Brain pericyte (primary cell): Measurements from ENCODE around the gene CTAGE1.

Source experiments
- DNase-seq: peaks from one replicate; pipeline ENCODE4 v3.0.0-alpha.2; 2012; ENCODE audit warnings: low read depth, low spot score

The CTAGE1 gene

GRCh38 chr18:22436136-22436535 lies 18.4 kb upstream of the CTAGE1 start:
- DNase-seq: no peak

- no peak for DNase-seq
Observed at GRCh38 chr18:22434973-22435608, 17.4 kb upstream of the CTAGE1 start.

- no peak for DNase-seq
Observed at GRCh38 chr18:22433956-22434355, 16.2 kb upstream of the CTAGE1 start.

GRCh38 chr18:22432657-22433137 lies 15.0 kb upstream of the CTAGE1 start:
- DNase-seq: no peak

GRCh38 chr18:22429564-22429963 lies 11.8 kb upstream of the CTAGE1 start:
- no peak for DNase-seq

GRCh38 chr18:22428672-22429071 lies 11.0 kb upstream of the CTAGE1 start:
- no peak for DNase-seq

- DNase-seq: no peak
Observed at GRCh38 chr18:22427822-22428549, 10.3 kb upstream of the CTAGE1 start.

GRCh38 chr18:22424565-22424963 lies 6.8 kb upstream of the CTAGE1 start:
- DNase-seq: no peak

GRCh38 chr18:22423878-22424564 lies 6.3 kb upstream of the CTAGE1 start:
- DNase-seq: no peak

GRCh38 chr18:22422909-22423548 lies 5.3 kb upstream of the CTAGE1 start:
- no peak for DNase-seq

GRCh38 chr18:22420652-22421051 lies 2.9 kb upstream of the CTAGE1 start:
- no peak for DNase-seq

- DNase-seq: no peak
Observed at GRCh38 chr18:22412176-22412911, 5.4 kb downstream of the CTAGE1 start.

GRCh38 chr18:22411446-22411845 lies 6.3 kb downstream of the CTAGE1 start:
- DNase-seq: no peak

GRCh38 chr18:22410126-22410525 lies 7.6 kb downstream of the CTAGE1 start:
- DNase-seq: no peak

GRCh38 chr18:22409445-22409844 lies 8.3 kb downstream of the CTAGE1 start:
- DNase-seq: no peak

GRCh38 chr18:22408059-22408458 lies 9.7 kb downstream of the CTAGE1 start:
- DNase-seq: no peak

- no peak for DNase-seq
Observed at GRCh38 chr18:22405142-22405541, 12.6 kb downstream of the CTAGE1 start.

- no peak for DNase-seq
Observed at GRCh38 chr18:22403950-22404349, 13.8 kb downstream of the CTAGE1 start.

- no peak for DNase-seq
Observed at GRCh38 chr18:22399949-22400348, 17.8 kb downstream of the CTAGE1 start.

GRCh38 chr18:22398464-22398863 lies 19.3 kb downstream of the CTAGE1 start:
- DNase-seq: no peak

- DNase-seq: no peak
Observed at GRCh38 chr18:22394428-22394827, 23.3 kb downstream of the CTAGE1 start.
